HK-2 (cell line): ENCODE results near the gene UCKL1.
"Not testable (repeated sequence)": the region's sequence is repeated elsewhere in the genome, so short reads cannot be mapped to it uniquely, and the experiment has no call there.

Experiments used
- DNase-seq: peaks from one replicate; pipeline ENCODE4 v3.0.0-alpha.2; 2018; ENCODE audit not compliant: unreplicated experiment

UCKL1 gene

GRCh38 chr20:63955827-63956663 lies at the start of gene UCKL1:
TSS of gene UCKL1 (minus strand) at chr20:63956416. CDS start at chr20:63956372, 44 bp downstream.
- DNase-seq: peak; percentile 82

GRCh38 chr20:64005394-64005793 lies 49.2 kb upstream of the UCKL1 start:
- no peak for DNase-seq

- DNase-seq: no peak
Observed at GRCh38 chr20:64003960-64004725, 47.9 kb upstream of the UCKL1 start.

- no peak for DNase-seq
Observed at GRCh38 chr20:64001607-64002011, 45.4 kb upstream of the UCKL1 start.

GRCh38 chr20:64000906-64001305 lies 44.7 kb upstream of the UCKL1 start:
- no peak for DNase-seq

GRCh38 chr20:63982937-63983336 lies 26.7 kb upstream of the UCKL1 start:
- DNase-seq: no peak

GRCh38 chr20:63980806-63981728 lies 24.9 kb upstream of the UCKL1 start, which contains the start of gene PRPF6:
TSS of gene PRPF6 (plus strand) at chr20:63981132. CDS start at chr20:63981246, 114 bp downstream.
- DNase-seq: peak; percentile 96

- DNase-seq: no peak
Observed at GRCh38 chr20:63980317-63980805, 24.1 kb upstream of the UCKL1 start.

- DNase-seq: peak; percentile 77
Observed at GRCh38 chr20:63979557-63980316, 23.5 kb upstream of the UCKL1 start, which contains the start of gene SAMD10. TSS of gene SAMD10 (minus strand) at chr20:63979642. CDS start at chr20:63979467, 175 bp downstream.

- DNase-seq: no peak
Observed at GRCh38 chr20:63979229-63979556, 23.0 kb upstream of the UCKL1 start.

GRCh38 chr20:63978319-63979228 lies 22.4 kb upstream of the UCKL1 start:
- peak; percentile 87 for DNase-seq

GRCh38 chr20:63977739-63978276 lies 21.6 kb upstream of the UCKL1 start:
- peak; percentile 83 for DNase-seq

- no peak for DNase-seq
Observed at GRCh38 chr20:63976980-63977738, 20.9 kb upstream of the UCKL1 start.

GRCh38 chr20:63976511-63976910 lies 20.3 kb upstream of the UCKL1 start:
- DNase-seq: not testable (repeated sequence)

- DNase-seq: no peak
Observed at GRCh38 chr20:63974402-63975200, 18.4 kb upstream of the UCKL1 start.

GRCh38 chr20:63973636-63974401 lies 17.6 kb upstream of the UCKL1 start:
- DNase-seq: peak; percentile 75

- DNase-seq: no peak
Observed at GRCh38 chr20:63973160-63973479, 16.9 kb upstream of the UCKL1 start.
